Measurements from ENCODE around the gene PKNOX1. TPM values are rescaled to one million over a fixed set of nuclear protein-coding genes. Genes with fewer than 3 reads are reported as not detected.
"Not testable (repeated sequence)": the region's sequence is repeated elsewhere in the genome, so short reads cannot be mapped to it uniquely, and the experiment has no call there.

Gene PKNOX1
- total and polyA plus RNA-seq, 2 donors from 2014 or later = 7.9 to 25.2 TPM

DNA sequence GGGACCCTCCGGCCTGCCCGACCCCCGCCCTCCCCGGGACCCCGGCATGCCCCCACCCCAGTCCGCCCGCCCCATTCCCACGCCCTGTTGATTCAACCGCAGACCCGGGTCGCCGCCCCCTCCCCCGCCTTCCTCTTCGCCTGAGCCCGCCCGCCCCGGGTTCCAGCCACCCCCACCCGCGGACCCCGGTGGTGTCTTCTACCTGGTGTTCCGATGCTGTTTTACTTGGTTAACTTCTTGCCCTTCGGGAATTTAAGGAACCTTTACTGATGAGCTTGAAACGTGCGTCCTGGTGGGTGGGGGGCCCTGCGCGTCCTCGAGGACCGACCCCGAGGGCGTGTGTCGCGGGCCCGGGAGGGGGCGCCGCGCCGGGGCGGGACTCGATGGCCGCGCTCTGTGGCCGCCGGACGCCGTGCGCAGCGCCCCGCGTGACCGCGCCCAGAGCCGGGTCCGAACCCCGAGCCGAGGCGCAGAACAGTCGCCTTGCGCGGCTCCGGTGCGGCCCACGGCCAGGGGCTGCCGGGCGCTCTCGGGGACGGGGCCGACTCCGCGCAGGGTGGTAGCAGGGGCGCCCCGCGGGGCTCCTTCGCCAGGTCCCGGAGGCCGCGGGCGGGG, 101.8 kb downstream of the PKNOX1 start:
- H3K4me3 ChIP-seq (ENCODE audit: low read length in 3 of 3); H3K27me3 ChIP-seq (ENCODE audit: control insufficient read depth, insufficient read depth, low read length); H3K36me3 ChIP-seq (ENCODE audit: control insufficient read depth in 2 of 3, insufficient read depth in 3 of 3, low read length in 3 of 3); FAIRE-seq; H3K27ac ChIP-seq (ENCODE audit: low read depth in 2 of 2, low read length in 2 of 2); intact Hi-C loops (cut with DNase I); H3K9me3 ChIP-seq (ENCODE audit: control insufficient read depth in 2 of 3, insufficient read depth in 1 of 3, low read length in 3 of 3); H3K4me1 ChIP-seq (ENCODE audit: control insufficient read depth in 2 of 3, insufficient read depth in 2 of 3, low read depth in 1 of 3, low read length in 3 of 3); H3K9ac ChIP-seq (ENCODE audit: low read length in 3 of 3); DNase-seq: not testable (repeated sequence)

DNA sequence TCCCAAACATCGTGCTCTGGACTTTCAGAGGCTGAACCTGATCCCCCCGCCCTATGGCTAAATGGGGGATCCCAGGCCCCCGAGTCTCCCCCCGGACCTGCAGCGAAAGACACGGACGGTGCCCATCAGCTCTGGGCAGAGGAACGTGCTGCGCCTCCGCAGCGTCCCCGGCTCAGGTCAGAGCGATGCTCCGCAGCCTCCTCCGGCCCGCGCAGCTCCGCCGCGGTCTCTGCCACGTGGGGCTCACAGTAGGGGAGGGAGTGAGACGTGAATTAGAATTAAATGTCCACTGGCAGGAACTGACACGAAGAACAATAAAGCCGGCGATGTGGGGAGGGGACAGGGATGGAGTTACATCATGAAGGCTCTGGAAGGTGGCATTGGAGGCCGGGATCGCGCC, 102.3 kb downstream of the PKNOX1 start:
- H3K36me3 ChIP-seq (ENCODE audit: control insufficient read depth in 2 of 3, insufficient read depth in 3 of 3, low read length in 3 of 3); intact Hi-C loops (cut with DNase I); H3K9me3 ChIP-seq (ENCODE audit: control insufficient read depth in 2 of 3, insufficient read depth in 1 of 3, low read length in 3 of 3); H3K4me1 ChIP-seq (ENCODE audit: control insufficient read depth in 2 of 3, insufficient read depth in 2 of 3, low read depth in 1 of 3, low read length in 3 of 3); H3K27me3 ChIP-seq (ENCODE audit: control insufficient read depth, insufficient read depth, low read length); H3K27ac ChIP-seq (ENCODE audit: low read depth in 2 of 2, low read length in 2 of 2); H3K4me3 ChIP-seq (ENCODE audit: low read length in 3 of 3); FAIRE-seq; H3K9ac ChIP-seq (ENCODE audit: low read length in 3 of 3): not testable (repeated sequence)
- peak in 1 of 5 donors; percentile 27 for DNase-seq

DNA sequence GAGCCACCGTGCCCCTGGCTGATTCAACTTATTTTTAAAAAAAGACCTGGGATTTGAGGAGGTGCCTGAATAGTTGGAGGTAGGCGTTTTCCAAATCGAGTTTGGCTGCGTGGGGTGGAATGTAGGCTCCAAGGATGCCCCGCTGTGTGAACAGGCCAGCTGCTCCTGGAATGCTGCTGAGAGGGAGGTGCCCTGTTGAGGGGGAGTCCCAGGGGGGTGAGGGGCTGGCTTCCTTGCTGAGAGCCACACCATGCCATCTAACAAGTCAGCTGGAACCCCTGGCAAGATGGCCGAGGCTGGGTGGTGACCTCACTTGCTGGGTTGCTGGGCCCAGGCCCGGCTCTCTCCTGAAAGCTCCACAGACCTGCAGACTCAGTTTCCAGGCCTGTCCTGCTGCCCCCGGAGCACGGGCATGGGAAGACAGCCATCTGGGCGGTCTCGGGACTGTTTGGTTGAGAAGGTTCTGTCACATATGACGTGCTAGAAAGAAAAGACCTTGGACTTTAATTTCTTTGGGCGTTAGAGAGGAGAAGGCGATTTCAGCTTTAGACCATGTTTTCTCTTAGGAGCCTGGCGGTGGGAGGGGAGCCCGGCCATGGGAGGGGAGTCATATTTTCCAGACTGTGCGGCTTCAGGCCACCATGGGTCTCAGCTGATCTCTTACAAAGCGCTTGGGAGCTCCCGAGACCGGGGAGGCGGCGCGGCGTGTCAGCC, 108.4 kb downstream of the PKNOX1 start:
- H3K4me1 ChIP-seq (ENCODE audit: control insufficient read depth in 2 of 3, insufficient read depth in 2 of 3, low read depth in 1 of 3, low read length in 3 of 3); DNase-seq; FAIRE-seq; H3K4me3 ChIP-seq (ENCODE audit: low read length in 3 of 3); intact Hi-C loops (cut with DNase I); H3K36me3 ChIP-seq (ENCODE audit: control insufficient read depth in 2 of 3, insufficient read depth in 3 of 3, low read length in 3 of 3); H3K9me3 ChIP-seq (ENCODE audit: control insufficient read depth in 2 of 3, insufficient read depth in 1 of 3, low read length in 3 of 3); H3K27ac ChIP-seq (ENCODE audit: low read depth in 2 of 2, low read length in 2 of 2); H3K9ac ChIP-seq (ENCODE audit: low read length in 3 of 3); H3K27me3 ChIP-seq (ENCODE audit: control insufficient read depth, insufficient read depth, low read length): not testable (repeated sequence)

Small RNAs within 50 kb of the gene (microRNA-seq; reads per million reads assigned to microRNA genes)
- gene MIR5692B = not detected

Other genes starting within 250 kb of the PKNOX1 start
- 20.4 TPM for gene WDR4, start 95.0 kb upstream of the PKNOX1 start, total RNA-seq
- 4.8 TPM for gene WDR4, start 95.0 kb upstream of the PKNOX1 start, polyA plus RNA-seq (ENCODE audit: insufficient read depth, low read depth, low replicate concordance)
- 29.6 TPM for gene NDUFV3, start 81.3 kb upstream of the PKNOX1 start, total RNA-seq
- 37.0 TPM for gene NDUFV3, start 81.3 kb upstream of the PKNOX1 start, polyA plus RNA-seq (ENCODE audit: insufficient read depth, low read depth, low replicate concordance)
- not detected for gene ERVH48-1, start 48.9 kb upstream of the PKNOX1 start, total RNA-seq
- gene ERVH48-1, start 48.9 kb upstream of the PKNOX1 start, polyA plus RNA-seq (ENCODE audit: insufficient read depth, low read depth, low replicate concordance) = not detected
- 32.1 TPM for gene CBS, start 101.3 kb downstream of the PKNOX1 start, total RNA-seq
- gene CBS, start 101.3 kb downstream of the PKNOX1 start, polyA plus RNA-seq (ENCODE audit: insufficient read depth, low read depth, low replicate concordance) = 6.4 TPM
- 15.7 TPM for gene U2AF1, start 133.0 kb downstream of the PKNOX1 start, total RNA-seq
- 44.7 TPM for gene U2AF1, start 133.0 kb downstream of the PKNOX1 start, polyA plus RNA-seq (ENCODE audit: insufficient read depth, low read depth, low replicate concordance)
- not detected for gene CRYAA, start 194.4 kb downstream of the PKNOX1 start, total RNA-seq
- gene CRYAA, start 194.4 kb downstream of the PKNOX1 start, polyA plus RNA-seq (ENCODE audit: insufficient read depth, low read depth, low replicate concordance) = 28.6 TPM

Measured in kidney (tissue), 11 donors.